ENCODE results near the gene CYP2C19. TPM values are rescaled to one million over a fixed set of nuclear protein-coding genes. Genes with fewer than 3 reads are reported as not detected.

CYP2C19 gene
- polyA plus RNA-seq, 1 donor (not counting 4 experiments of a cell fraction or from before 2014, with no cell fraction given), result not detected

DNA sequence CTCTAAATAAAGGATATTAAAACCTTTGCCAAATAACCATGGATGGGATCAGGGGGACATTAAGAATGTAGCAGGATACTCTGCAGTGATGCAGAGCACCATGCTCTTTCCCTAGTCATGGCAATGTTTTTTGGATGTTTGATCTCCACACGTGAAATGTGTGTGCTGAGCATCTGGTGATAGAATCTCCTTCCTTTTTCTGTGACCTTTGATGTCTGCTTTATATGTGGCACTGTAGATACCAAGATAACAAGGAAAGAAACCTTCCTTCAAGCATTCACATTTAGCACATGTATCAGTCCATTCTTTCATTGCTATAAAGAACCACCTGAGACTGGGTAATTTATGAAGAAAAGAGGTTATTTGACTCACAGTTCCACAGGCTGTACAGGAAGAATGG, 88.3 kb downstream of the CYP2C19 start:
- no peaks in the 10 kb centered on the region for H3K4me1 ChIP-seq (ENCODE audit: control insufficient read depth, extremely low read depth, insufficient read depth, low read length)
- no peaks in the 10 kb centered on the region for H3K79me2 ChIP-seq (ENCODE audit: control insufficient read depth, insufficient read depth, low read length)
- no peaks in the 10 kb centered on the region for H4K20me1 ChIP-seq (ENCODE audit: control insufficient read depth, extremely low read depth, insufficient read depth, low read length)
- no peak overlapping the region for H3K4me2 ChIP-seq (ENCODE audit: control insufficient read depth, extremely low read depth, insufficient read depth, low read depth, low read length)
- no peaks in the 10 kb centered on the region for H3K27me3 ChIP-seq (ENCODE audit: control insufficient read depth, extremely low read depth, insufficient read depth, low read length)
- H3K4me3 ChIP-seq (ENCODE audit: control insufficient read depth in 2 of 3, extremely low read depth in 1 of 3, insufficient read depth in 2 of 3, low read depth in 1 of 3, low read length in 3 of 3), result no peak overlapping the region
- no peak for FAIRE-seq
- no peak overlapping the region for H3K27ac ChIP-seq (ENCODE audit: control insufficient read depth, insufficient read depth, low read length)
- no peaks in the 10 kb centered on the region for H3K9me3 ChIP-seq (ENCODE audit: control insufficient read depth, low read depth, low read length)
- dilution Hi-C loops (cut with MboI; ENCODE audit: extremely low pct_ligation_motif_present, low sequenced_read_pairs), result no loop called here
- no peaks in the 10 kb centered on the region for H3K36me3 ChIP-seq (ENCODE audit: control insufficient read depth in 2 of 2, extremely low read depth in 1 of 2, insufficient read depth in 2 of 2, low read length in 2 of 2)
- no peaks in the 10 kb centered on the region for H3K9me1 ChIP-seq (ENCODE audit: control insufficient read depth, extremely low read depth, insufficient read depth, low read length)
- no peak overlapping the region for H2AFZ ChIP-seq (ENCODE audit: control insufficient read depth, low read length)
- no peak for DNase-seq (ENCODE audit: low read depth, low spot score)
- H3K9ac ChIP-seq (ENCODE audit: control insufficient read depth, extremely low read depth, insufficient read depth, low read length), result no peak overlapping the region
- TF ChIP-seq, protein P1, sequence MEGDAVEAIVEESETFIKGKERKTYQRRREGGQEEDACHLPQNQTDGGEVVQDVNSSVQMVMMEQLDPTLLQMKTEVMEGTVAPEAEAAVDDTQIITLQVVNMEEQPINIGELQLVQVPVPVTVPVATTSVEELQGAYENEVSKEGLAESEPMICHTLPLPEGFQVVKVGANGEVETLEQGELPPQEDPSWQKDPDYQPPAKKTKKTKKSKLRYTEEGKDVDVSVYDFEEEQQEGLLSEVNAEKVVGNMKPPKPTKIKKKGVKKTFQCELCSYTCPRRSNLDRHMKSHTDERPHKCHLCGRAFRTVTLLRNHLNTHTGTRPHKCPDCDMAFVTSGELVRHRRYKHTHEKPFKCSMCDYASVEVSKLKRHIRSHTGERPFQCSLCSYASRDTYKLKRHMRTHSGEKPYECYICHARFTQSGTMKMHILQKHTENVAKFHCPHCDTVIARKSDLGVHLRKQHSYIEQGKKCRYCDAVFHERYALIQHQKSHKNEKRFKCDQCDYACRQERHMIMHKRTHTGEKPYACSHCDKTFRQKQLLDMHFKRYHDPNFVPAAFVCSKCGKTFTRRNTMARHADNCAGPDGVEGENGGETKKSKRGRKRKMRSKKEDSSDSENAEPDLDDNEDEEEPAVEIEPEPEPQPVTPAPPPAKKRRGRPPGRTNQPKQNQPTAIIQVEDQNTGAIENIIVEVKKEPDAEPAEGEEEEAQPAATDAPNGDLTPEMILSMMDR (optimal IDR thresholded peaks at IDR 0.05 in 1 of 3, IDR thresholded peaks at IDR 0.05 in 1 of 3, conservative IDR thresholded peaks at IDR 0.05 in 1 of 3; ENCODE audit: extremely low read depth in 1 of 3, insufficient read depth in 2 of 3, low read length in 3 of 3), result no peak
- TF ChIP-seq EZH2 (IDR thresholded peaks at IDR 0.05; ENCODE audit: low read length), result no peak

DNA sequence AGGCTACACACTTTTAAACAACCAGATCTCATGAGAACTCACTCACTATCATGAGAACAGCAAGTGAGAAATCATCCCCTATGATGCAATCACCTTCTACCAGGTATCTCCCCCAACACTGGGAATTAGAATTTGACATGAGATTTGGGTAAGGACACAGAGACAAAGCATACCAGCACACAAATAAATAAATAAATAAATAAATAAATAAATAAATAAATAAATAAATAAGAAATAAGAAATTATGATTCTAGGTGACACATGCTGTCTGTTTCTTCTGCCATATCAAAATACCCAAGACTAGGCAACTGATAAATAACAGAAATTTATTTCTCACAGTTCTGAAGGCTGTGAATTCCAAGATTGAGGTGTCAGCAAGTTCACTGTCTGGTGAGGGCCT, 88.8 kb downstream of the CYP2C19 start:
- TF ChIP-seq EZH2 (IDR thresholded peaks at IDR 0.05; ENCODE audit: low read length), result no peak
- TF ChIP-seq, protein P1 (optimal IDR thresholded peaks at IDR 0.05 in 1 of 3, IDR thresholded peaks at IDR 0.05 in 1 of 3, conservative IDR thresholded peaks at IDR 0.05 in 1 of 3; ENCODE audit: extremely low read depth in 1 of 3, insufficient read depth in 2 of 3, low read length in 3 of 3), result no peak
- no peak overlapping the region for H3K4me2 ChIP-seq (ENCODE audit: control insufficient read depth, extremely low read depth, insufficient read depth, low read depth, low read length)
- no peaks in the 10 kb centered on the region for H3K9me3 ChIP-seq (ENCODE audit: control insufficient read depth, low read depth, low read length)
- no peaks in the 10 kb centered on the region for H3K4me1 ChIP-seq (ENCODE audit: control insufficient read depth, extremely low read depth, insufficient read depth, low read length)
- H3K27ac ChIP-seq (ENCODE audit: control insufficient read depth, insufficient read depth, low read length), result no peak overlapping the region
- no peaks in the 10 kb centered on the region for H3K79me2 ChIP-seq (ENCODE audit: control insufficient read depth, insufficient read depth, low read length)
- no peaks in the 10 kb centered on the region for H3K9me1 ChIP-seq (ENCODE audit: control insufficient read depth, extremely low read depth, insufficient read depth, low read length)
- H4K20me1 ChIP-seq (ENCODE audit: control insufficient read depth, extremely low read depth, insufficient read depth, low read length), result no peaks in the 10 kb centered on the region
- dilution Hi-C loops (cut with MboI; ENCODE audit: extremely low pct_ligation_motif_present, low sequenced_read_pairs), result no loop called here
- DNase-seq (ENCODE audit: low read depth, low spot score), result no peak
- no peak overlapping the region for H3K4me3 ChIP-seq (ENCODE audit: control insufficient read depth in 2 of 3, extremely low read depth in 1 of 3, insufficient read depth in 2 of 3, low read depth in 1 of 3, low read length in 3 of 3)
- H3K36me3 ChIP-seq (ENCODE audit: control insufficient read depth in 2 of 2, extremely low read depth in 1 of 2, insufficient read depth in 2 of 2, low read length in 2 of 2), result no peaks in the 10 kb centered on the region
- no peak overlapping the region for H2AFZ ChIP-seq (ENCODE audit: control insufficient read depth, low read length)
- no peaks in the 10 kb centered on the region for H3K27me3 ChIP-seq (ENCODE audit: control insufficient read depth, extremely low read depth, insufficient read depth, low read length)
- no peak overlapping the region for H3K9ac ChIP-seq (ENCODE audit: control insufficient read depth, extremely low read depth, insufficient read depth, low read length)
- no peak for FAIRE-seq

Data from keratinocyte (primary cell).